ENCODE measurements around the gene WNK3. TPM values are rescaled to one million over a fixed set of nuclear protein-coding genes. Genes with fewer than 3 reads are reported as not detected.

Gene WNK3
- total RNA-seq, 1 donor from 2014 or later = 2.4 TPM

- DNase-seq (ENCODE audit: low spot score) (no peak), ATAC-seq (no peak)
- intact Hi-C loops (cut with DNase I) = no loop called here
Observed at GRCh38 chrX:54178100-54178940, 179.5 kb downstream of the WNK3 start.

- DNase-seq (ENCODE audit: low spot score) (no peak), ATAC-seq (no peak)
- intact Hi-C loops (cut with DNase I) = no loop called here
Observed at GRCh38 chrX:54177306-54177705, 180.5 kb downstream of the WNK3 start.

- intact Hi-C loops (cut with DNase I) = no loop called here
- ATAC-seq (no peak), DNase-seq (ENCODE audit: low spot score) (no peak)
Observed at GRCh38 chrX:54173791-54174190, 184.1 kb downstream of the WNK3 start.

- ATAC-seq (no peak), DNase-seq (ENCODE audit: low spot score) (no peak)
- intact Hi-C loops (cut with DNase I) = no loop called here
Observed at GRCh38 chrX:54172455-54172854, 185.4 kb downstream of the WNK3 start.

- DNase-seq (ENCODE audit: low spot score) = no peak
- ATAC-seq = no peak
- intact Hi-C loops (cut with DNase I) = no loop called here
Observed at GRCh38 chrX:54171527-54172250, 186.2 kb downstream of the WNK3 start.

- intact Hi-C loops (cut with DNase I) = no loop called here
- DNase-seq (ENCODE audit: low spot score) (no peak), ATAC-seq (no peak)
Observed at GRCh38 chrX:54171091-54171490, 186.8 kb downstream of the WNK3 start.

- intact Hi-C loops (cut with DNase I) = no loop called here
- ATAC-seq = no peak
- no peak for DNase-seq (ENCODE audit: low spot score)
Observed at GRCh38 chrX:54166915-54167314, 190.9 kb downstream of the WNK3 start.

- DNase-seq (ENCODE audit: low spot score) (no peak), ATAC-seq (no peak)
- intact Hi-C loops (cut with DNase I) = no loop called here
Observed at GRCh38 chrX:54157561-54157960, 200.3 kb downstream of the WNK3 start.

Other genes starting within 250 kb of the WNK3 start
- gene FAM120C, start 174.8 kb downstream of the WNK3 start, total RNA-seq = 22.5 TPM
- 39.3 TPM for gene TSR2, start 82.4 kb upstream of the WNK3 start, total RNA-seq
- 7.3 TPM for gene FGD1, start 138.2 kb upstream of the WNK3 start, total RNA-seq
- 27.7 TPM for gene GNL3L, start 172.2 kb upstream of the WNK3 start, total RNA-seq

Measured in sciatic nerve (tissue), 2 donors.